ENCODE measurements around the gene SLC22A5.
A peak's percentile ranks its signal among the peaks of the same experiment; 100 is the strongest.

SLC22A5 gene

DNA sequence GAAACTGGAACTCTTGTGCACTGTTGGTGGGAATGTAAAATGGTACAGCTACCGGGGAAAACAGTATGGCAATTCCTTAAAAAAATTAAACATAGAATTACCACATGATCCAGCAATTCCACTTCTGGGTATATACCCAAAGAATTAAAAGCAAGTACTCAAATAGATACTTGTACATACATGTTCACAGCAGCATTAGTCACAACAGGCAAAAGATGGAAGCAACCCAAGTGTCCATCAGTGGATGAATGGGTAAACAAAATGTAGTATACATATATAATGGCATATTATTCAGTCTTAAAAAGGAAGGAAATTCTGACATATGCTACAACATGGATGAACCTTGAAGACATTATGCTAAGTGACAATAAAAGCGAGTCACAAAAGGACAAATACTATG, 7.4 kb upstream of the SLC22A5 start:
- Histone ChIP-seq H3K9me3 (ENCODE audit: low read depth, low read length) (no peaks in the 10 kb centered on the region), H3K36me3 (ENCODE audit: insufficient read depth, low read length) (no peaks in the 10 kb centered on the region), H3K27ac (no peak overlapping the region), H3K4me3 (no peak overlapping the region), H3K9ac (ENCODE audit: insufficient read length) (no peak overlapping the region)
- no peak for TF ChIP-seq POLR2AphosphoS5 (IDR thresholded peaks at IDR 0.05; ENCODE audit: borderline replicate concordance, low read depth, low read length)
- DNase-seq (ENCODE audit: low read depth, low spot score) = no peak

GRCh38 chr5:132363431-132364112, 5.9 kb upstream of the SLC22A5 start:
- TF ChIP-seq FOXP2 (optimal IDR thresholded peaks at IDR 0.05; ENCODE audit: control extremely low read depth, extremely low read length, insufficient read depth) = no peak
- no peak for TF ChIP-seq EZH2 (IDR thresholded peaks at IDR 0.05)
- no peak for TF ChIP-seq POLR2AphosphoS5 (IDR thresholded peaks at IDR 0.05; ENCODE audit: borderline replicate concordance, low read depth, low read length)
- Histone ChIP-seq H3K4me3 (no peak overlapping the region), H3K9ac (ENCODE audit: insufficient read length) (no peak overlapping the region), H3K27ac (no peak overlapping the region), H3K9me3 (ENCODE audit: low read depth, low read length) (no peaks in the 10 kb centered on the region), H3K36me3 (ENCODE audit: insufficient read depth, low read length) (no peaks in the 10 kb centered on the region)
- no peak for DNase-seq (ENCODE audit: low read depth, low spot score)

DNA sequence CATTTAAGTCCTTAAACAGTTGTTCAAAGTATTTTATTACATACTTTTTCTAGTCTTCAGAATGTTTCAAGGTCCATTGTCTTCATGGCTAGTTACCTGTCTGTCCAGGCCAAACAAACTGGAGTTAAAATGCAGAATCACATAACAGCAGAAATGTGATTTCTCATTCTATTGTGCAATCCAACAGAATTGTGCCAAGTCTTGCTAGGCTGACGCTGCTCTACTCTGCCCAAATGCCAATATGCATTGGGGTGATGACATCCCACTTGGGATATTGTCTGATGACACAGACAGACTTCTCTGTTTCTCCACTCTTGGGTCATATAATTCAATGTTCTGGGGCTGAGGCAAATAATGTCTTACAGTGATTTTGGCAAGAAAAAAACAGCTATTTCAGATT, 5.2 kb upstream of the SLC22A5 start:
- Histone ChIP-seq H3K4me3 (no peak overlapping the region), H3K36me3 (ENCODE audit: insufficient read depth, low read length) (no peaks in the 10 kb centered on the region), H3K9me3 (ENCODE audit: low read depth, low read length) (no peaks in the 10 kb centered on the region), H3K27ac (no peak overlapping the region), H3K9ac (ENCODE audit: insufficient read length) (no peak overlapping the region)
- no peak for DNase-seq (ENCODE audit: low read depth, low spot score)
- TF ChIP-seq POLR2AphosphoS5 (IDR thresholded peaks at IDR 0.05; ENCODE audit: borderline replicate concordance, low read depth, low read length) (no peak), EZH2 (IDR thresholded peaks at IDR 0.05) (no peak), FOXP2 (optimal IDR thresholded peaks at IDR 0.05; ENCODE audit: control extremely low read depth, extremely low read length, insufficient read depth) (no peak)

DNA sequence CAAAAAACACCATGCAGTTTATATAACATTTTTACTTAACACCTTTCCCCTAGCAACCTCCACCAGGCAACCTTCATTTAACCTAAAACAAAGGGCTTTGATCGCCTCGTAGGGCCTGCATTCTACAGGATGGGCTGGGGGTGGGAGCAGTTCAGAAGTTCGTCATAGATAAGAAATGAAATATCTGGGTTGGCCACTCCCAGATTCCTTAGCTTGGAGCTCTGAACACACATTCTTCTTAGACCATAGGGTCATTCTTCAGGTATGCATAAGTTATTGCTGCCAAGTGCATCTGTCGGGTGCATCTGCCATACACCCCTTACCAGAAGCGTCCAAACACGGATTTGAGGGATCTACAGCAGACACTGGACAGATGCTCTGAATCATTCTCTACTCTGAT, 4.3 kb upstream of the SLC22A5 start:
- Histone ChIP-seq H3K36me3 (ENCODE audit: insufficient read depth, low read length) (no peaks in the 10 kb centered on the region), H3K9me3 (ENCODE audit: low read depth, low read length) (no peaks in the 10 kb centered on the region), H3K9ac (ENCODE audit: insufficient read length) (no peak overlapping the region), H3K4me3 (no peak overlapping the region), H3K27ac (no peak overlapping the region)
- no peak for DNase-seq (ENCODE audit: low read depth, low spot score)
- no peak for TF ChIP-seq FOXP2 (optimal IDR thresholded peaks at IDR 0.05; ENCODE audit: control extremely low read depth, extremely low read length, insufficient read depth)
- TF ChIP-seq EZH2 (IDR thresholded peaks at IDR 0.05) = no peak
- no peak for TF ChIP-seq POLR2AphosphoS5 (IDR thresholded peaks at IDR 0.05; ENCODE audit: borderline replicate concordance, low read depth, low read length)

GRCh38 chr5:132368186-132368585, 1.3 kb upstream of the SLC22A5 start:
- no peak for TF ChIP-seq EZH2 (IDR thresholded peaks at IDR 0.05)
- no peak for TF ChIP-seq POLR2AphosphoS5 (IDR thresholded peaks at IDR 0.05; ENCODE audit: borderline replicate concordance, low read depth, low read length)
- no peak for TF ChIP-seq FOXP2 (optimal IDR thresholded peaks at IDR 0.05; ENCODE audit: control extremely low read depth, extremely low read length, insufficient read depth)
- H3K9me3 ChIP-seq (ENCODE audit: low read depth, low read length) = no peaks in the 10 kb centered on the region
- H3K9ac ChIP-seq (ENCODE audit: insufficient read length) = no peak overlapping the region
- no peak overlapping the region for H3K27ac ChIP-seq
- no peak overlapping the region for H3K4me3 ChIP-seq
- no peaks in the 10 kb centered on the region for H3K36me3 ChIP-seq (ENCODE audit: insufficient read depth, low read length)
- no peak for DNase-seq (ENCODE audit: low read depth, low spot score)

- peak overlapping the region; percentile 78 for H3K9ac ChIP-seq (ENCODE audit: insufficient read length)
- DNase-seq (ENCODE audit: low read depth, low spot score) = no peak
- H3K4me3 ChIP-seq = peak overlapping the region; percentile 89
- H3K9me3 ChIP-seq (ENCODE audit: low read depth, low read length) = no peaks in the 10 kb centered on the region
- no peak for TF ChIP-seq EZH2 (IDR thresholded peaks at IDR 0.05)
- TF ChIP-seq POLR2AphosphoS5 (IDR thresholded peaks at IDR 0.05; ENCODE audit: borderline replicate concordance, low read depth, low read length) = no peak
- TF ChIP-seq FOXP2 (optimal IDR thresholded peaks at IDR 0.05; ENCODE audit: control extremely low read depth, extremely low read length, insufficient read depth) = no peak
- H3K36me3 ChIP-seq (ENCODE audit: insufficient read depth, low read length) = no peaks in the 10 kb centered on the region
- no peak overlapping the region for H3K27ac ChIP-seq
These were observed 470 bp upstream of the SLC22A5 start for GRCh38 chr5:132369007-132369473.

GRCh38 chr5:132370181-132370970, 866 bp downstream of the SLC22A5 start:
- Histone ChIP-seq H3K36me3 (ENCODE audit: insufficient read depth, low read length) (no peaks in the 10 kb centered on the region), H3K4me3 (peak overlapping the region; percentile 89), H3K27ac (no peak overlapping the region), H3K9me3 (ENCODE audit: low read depth, low read length) (no peaks in the 10 kb centered on the region), H3K9ac (ENCODE audit: insufficient read length) (peak overlapping the region; percentile 78)
- DNase-seq (ENCODE audit: low read depth, low spot score) = no peak
- no peak for TF ChIP-seq EZH2 (IDR thresholded peaks at IDR 0.05)
- no peak for TF ChIP-seq FOXP2 (optimal IDR thresholded peaks at IDR 0.05; ENCODE audit: control extremely low read depth, extremely low read length, insufficient read depth)
- no peak for TF ChIP-seq POLR2AphosphoS5 (IDR thresholded peaks at IDR 0.05; ENCODE audit: borderline replicate concordance, low read depth, low read length)

DNA sequence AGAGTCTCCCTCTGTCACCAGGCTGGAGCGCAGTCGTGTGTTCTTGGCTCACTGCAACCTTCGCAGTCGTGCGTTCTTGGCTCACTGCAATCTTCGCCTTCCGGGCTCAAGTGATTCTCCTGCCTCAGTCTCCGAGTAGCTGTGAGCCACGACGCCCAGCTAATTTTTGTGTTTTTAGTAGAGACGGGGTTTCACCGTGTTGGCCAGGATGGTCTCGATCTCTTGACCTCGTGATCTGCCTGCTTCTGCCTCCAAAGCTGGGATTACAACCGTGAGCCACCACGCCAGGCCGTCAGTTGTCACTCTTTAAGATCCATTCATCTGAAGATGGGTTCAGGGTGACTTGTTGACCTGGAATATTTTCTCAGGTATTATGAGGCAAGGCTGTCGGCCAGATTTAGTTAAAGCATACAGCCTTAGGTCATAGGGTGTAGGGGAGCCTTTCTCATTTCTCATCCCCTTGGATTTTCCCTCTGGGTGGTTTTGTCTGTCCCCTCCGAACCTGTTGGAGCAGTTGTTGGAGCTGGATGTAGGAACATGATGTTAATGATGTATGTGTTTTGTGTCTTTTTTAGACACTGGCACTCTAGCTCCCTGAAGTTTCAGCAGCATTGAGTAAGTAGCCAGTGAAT, 1.6 kb downstream of the SLC22A5 start:
- Histone ChIP-seq H3K27ac (no peak overlapping the region), H3K9ac (ENCODE audit: insufficient read length) (no peak overlapping the region), H3K4me3 (peak overlapping the region; percentile 89; the same call in 1 of the 2 replicates), H3K36me3 (ENCODE audit: insufficient read depth, low read length) (no peaks in the 10 kb centered on the region), H3K9me3 (ENCODE audit: low read depth, low read length) (no peaks in the 10 kb centered on the region)
- no peak for TF ChIP-seq FOXP2 (optimal IDR thresholded peaks at IDR 0.05; ENCODE audit: control extremely low read depth, extremely low read length, insufficient read depth)
- no peak for TF ChIP-seq EZH2 (IDR thresholded peaks at IDR 0.05)
- TF ChIP-seq POLR2AphosphoS5 (IDR thresholded peaks at IDR 0.05; ENCODE audit: borderline replicate concordance, low read depth, low read length) = no peak
- DNase-seq (ENCODE audit: low read depth, low spot score) = no peak

Data from SK-N-MC (cell line).